Astrocyte of the cerebellum (primary cell): ENCODE data around the gene QSOX1.

Source experiments
- DNase-seq: peaks from one replicate; pipeline ENCODE4 v3.0.0-alpha.2; 2011; ENCODE audit warnings: low read depth
- H3K4me3 ChIP-seq: 2 replicates; pipeline ENCODE4 v1.5.1; 2011; ENCODE audit warnings: mild to moderate bottlenecking, low read depth, low read length, moderate library complexity
- in situ Hi-C: cut with HindIII; loops from 2 replicates; pipeline ENCODE4 v1.10.0; 2017; ENCODE audit warnings: low sequenced_read_pairs
- TF ChIP-seq, protein P1 (sequence below): IDR thresholded peaks from 2 replicates; pipeline ENCODE4 v1.5.1; 2012; ENCODE audit warnings: low read length, low read depth, moderate library complexity, mild to moderate bottlenecking; ENCODE audit errors: missing control alignments

The QSOX1 gene

DNA sequence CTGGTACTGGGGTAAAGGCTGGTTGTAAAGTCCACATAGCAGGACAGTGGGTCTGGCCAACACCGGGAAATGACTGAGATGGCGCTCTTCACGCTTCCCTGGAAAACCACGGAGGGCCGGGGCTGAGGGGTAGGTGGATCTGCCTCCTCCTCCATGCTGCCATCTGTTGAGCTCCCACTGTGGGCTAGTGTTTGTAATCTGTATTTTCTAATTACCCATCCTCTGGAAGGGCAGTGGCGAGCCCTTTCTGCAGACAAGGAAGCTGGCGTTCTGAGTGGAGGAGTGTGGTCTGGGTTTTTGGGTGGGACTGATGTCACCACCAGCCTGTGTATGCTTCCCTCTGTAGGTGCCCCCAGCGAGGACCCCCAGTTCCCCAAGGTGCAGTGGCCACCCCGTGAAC, 41.2 kb downstream of the QSOX1 start:
- in situ Hi-C loops = loop anchor here (25.0 kb wide), 1 partner anchor 291 kb away; no protein-coding TSS in a partner anchor
- no peak for DNase-seq
- TF ChIP-seq, protein P1, sequence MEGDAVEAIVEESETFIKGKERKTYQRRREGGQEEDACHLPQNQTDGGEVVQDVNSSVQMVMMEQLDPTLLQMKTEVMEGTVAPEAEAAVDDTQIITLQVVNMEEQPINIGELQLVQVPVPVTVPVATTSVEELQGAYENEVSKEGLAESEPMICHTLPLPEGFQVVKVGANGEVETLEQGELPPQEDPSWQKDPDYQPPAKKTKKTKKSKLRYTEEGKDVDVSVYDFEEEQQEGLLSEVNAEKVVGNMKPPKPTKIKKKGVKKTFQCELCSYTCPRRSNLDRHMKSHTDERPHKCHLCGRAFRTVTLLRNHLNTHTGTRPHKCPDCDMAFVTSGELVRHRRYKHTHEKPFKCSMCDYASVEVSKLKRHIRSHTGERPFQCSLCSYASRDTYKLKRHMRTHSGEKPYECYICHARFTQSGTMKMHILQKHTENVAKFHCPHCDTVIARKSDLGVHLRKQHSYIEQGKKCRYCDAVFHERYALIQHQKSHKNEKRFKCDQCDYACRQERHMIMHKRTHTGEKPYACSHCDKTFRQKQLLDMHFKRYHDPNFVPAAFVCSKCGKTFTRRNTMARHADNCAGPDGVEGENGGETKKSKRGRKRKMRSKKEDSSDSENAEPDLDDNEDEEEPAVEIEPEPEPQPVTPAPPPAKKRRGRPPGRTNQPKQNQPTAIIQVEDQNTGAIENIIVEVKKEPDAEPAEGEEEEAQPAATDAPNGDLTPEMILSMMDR = no peak
- no peak overlapping the region for H3K4me3 ChIP-seq

DNA sequence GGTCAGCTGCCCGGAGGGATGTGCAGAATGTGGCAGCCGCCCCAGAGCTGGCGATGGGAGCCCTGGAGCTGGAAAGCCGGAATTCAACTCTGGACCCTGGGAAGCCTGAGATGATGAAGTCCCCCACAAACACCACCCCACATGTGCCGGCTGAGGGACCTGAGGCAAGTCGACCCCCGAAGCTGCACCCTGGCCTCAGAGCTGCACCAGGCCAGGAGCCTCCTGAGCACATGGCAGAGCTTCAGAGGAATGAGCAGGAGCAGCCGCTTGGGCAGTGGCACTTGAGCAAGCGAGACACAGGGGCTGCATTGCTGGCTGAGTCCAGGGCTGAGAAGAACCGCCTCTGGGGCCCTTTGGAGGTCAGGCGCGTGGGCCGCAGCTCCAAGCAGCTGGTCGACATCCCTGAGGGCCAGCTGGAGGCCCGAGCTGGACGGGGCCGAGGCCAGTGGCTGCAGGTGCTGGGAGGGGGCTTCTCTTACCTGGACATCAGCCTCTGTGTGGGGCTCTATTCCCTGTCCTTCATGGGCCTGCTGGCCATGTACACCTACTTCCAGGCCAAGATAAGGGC, 41.9 kb downstream of the QSOX1 start:
- no peak for DNase-seq
- TF ChIP-seq, protein P1 = no peak
- H3K4me3 ChIP-seq = no peak overlapping the region
- in situ Hi-C loops = loop anchor here (25.0 kb wide), 1 partner anchor 291 kb away; no protein-coding TSS in a partner anchor

DNA sequence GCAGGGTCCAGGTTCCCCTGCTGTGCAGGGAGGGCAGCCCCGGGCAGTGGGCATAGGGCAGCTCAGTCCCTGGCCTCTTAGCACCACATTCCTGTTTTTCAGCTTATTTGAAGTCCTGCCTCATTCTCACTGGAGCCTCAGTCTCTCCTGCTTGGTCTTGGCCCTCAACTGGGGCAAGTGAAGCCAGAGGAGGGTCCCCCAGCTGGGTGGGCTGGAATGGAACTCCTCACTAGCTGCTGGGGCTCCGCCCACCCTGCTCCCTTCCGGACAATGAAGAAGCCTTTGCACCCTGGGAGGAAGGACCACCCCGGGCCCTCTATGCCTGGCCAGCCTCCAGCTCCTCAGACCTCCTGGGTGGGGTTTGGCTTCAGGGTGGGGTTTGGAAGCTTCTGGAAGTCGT, 42.6 kb downstream of the QSOX1 start:
- TF ChIP-seq, protein P1 = no peak
- in situ Hi-C loops = loop anchor here (25.0 kb wide), 1 partner anchor 290 kb away; no protein-coding TSS in a partner anchor
- no peak for DNase-seq
- H3K4me3 ChIP-seq = no peak overlapping the region

DNA sequence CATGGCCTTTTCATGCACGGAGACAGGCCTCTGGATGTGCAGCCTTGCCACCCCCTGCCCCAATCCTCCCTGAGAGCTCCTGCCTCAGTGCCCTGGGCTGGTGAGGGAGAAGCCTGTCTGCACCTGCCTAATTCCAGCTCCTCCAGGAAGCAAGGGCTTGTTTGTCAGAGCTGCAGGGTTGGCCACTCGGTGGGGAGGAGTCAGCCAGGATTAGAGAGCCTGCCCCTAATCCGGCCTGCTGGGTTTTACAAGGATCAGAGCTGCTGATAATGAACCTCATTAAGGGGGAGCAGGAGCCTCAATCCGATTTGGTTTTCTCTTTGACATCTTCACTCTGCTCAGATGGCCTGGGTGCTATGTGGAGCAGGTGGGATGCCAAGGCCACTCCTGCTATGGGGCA, 43.5 kb downstream of the QSOX1 start:
- no peak overlapping the region for H3K4me3 ChIP-seq
- no peak for DNase-seq
- in situ Hi-C loops = loop anchor here (25.0 kb wide), 1 partner anchor 289 kb away; no protein-coding TSS in a partner anchor
- TF ChIP-seq, protein P1 = no peak

DNA sequence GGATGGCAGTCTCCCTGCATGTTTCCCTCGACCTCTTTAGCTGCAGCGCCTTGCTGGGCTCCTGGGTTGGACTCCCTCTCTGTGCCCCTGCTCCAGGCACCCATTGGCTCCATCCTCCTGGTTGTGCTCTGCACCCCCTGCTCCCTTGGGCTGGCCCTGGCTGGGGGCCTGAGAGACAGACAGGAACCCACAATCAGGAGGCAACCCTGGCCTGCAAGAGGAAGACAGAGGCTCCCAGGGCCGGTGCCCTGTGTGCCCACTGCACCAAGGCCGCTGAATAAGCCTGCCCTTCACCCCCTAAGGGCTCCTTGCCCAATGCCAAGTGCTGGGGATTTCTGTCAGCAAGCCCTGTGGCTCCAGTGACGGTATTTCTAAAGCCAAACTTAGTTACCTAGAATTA, 43.9 kb downstream of the QSOX1 start:
- in situ Hi-C loops = loop anchor here (25.0 kb wide), 1 partner anchor 289 kb away; no protein-coding TSS in a partner anchor
- H3K4me3 ChIP-seq = no peak overlapping the region
- DNase-seq = no peak
- TF ChIP-seq, protein P1 = no peak

DNA sequence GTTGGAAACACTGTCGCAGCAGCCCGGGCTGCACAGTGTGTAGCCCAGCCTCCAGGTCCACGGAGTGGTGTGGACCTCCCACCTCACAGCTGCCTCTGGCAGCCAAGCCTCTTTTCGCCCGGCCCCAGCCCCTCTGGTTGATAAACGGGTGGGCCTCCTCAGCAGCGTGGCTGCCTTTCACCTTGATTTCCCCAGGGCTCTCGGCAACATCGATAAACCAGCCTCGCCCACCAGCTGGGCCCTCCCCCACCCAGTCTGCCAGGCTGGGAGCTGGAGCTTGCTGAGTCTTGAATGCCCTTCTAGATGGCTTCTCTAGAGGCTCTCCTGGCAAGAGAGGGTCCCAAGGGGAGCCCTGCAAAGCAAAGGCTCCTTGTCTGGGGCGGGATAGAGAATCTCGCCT, 44.3 kb downstream of the QSOX1 start:
- in situ Hi-C loops = loop anchor here (25.0 kb wide), 1 partner anchor 288 kb away; no protein-coding TSS in a partner anchor
- H3K4me3 ChIP-seq = no peak overlapping the region
- TF ChIP-seq, protein P1 = no peak
- DNase-seq = no peak
